SK-N-MC (cell line): ENCODE results near the gene SLC4A3.

ENCODE experiments used
- EZH2 ChIP-seq: fragments of 200-600 bp; sonication (generic); IDR thresholded peaks from one replicate; pipeline ENCODE4 v1.6.1; 2017; ENCODE audit warnings: antibody characterized with exemption
- FOXP2 ChIP-seq: optimal IDR thresholded peaks from 2 replicates; pipeline ENCODE3; 2011; ENCODE audit warnings: mild to moderate bottlenecking, moderate library complexity; ENCODE audit not compliant: insufficient read depth; ENCODE audit errors: extremely low read length, control extremely low read depth
- POLR2AphosphoS5 ChIP-seq: IDR thresholded peaks from 2 replicates; pipeline ENCODE4 v1.6.1; 2012; ENCODE audit warnings: mild to moderate bottlenecking, low read depth, low read length, borderline replicate concordance

DNA sequence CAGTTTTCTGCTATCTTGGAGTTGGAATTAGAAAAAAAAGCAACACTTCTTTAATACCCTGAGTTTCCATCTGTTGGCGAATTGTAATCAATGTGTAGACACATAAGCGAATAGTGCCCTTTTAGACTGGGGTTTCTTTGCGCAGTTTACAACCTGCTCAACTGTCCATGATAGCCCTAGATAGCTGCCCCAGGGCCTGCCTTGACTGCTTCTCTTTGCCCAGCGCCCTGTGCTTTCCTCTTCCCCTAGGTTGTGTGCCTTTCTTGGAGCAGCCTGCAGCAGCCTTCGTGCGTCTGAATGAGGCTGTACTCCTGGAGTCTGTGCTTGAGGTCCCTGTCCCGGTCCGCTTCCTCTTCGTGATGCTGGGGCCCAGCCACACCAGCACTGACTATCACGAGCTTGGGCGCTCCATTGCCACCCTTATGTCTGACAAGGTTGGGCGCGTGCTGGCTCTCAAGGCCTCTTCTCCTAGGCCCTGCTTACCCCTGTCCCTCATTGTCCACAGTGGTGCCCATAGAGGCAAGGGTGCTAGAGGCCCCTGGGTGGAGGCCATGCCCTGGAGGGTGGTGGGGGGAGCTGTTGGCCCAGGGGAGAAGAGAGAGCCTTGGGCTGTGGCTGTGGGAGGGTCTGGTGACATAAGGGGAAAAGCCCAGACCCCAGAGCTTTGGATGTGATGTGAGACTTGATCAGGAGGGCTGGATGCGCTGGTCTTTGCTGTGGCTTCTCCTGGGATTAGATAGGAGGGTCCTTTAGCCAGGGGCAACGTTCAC, 6.9 kb downstream of the SLC4A3 start:
- TF ChIP-seq POLR2AphosphoS5 (no peak), EZH2 (no peak), FOXP2 (no peak)
